GM12878 (cell line): ENCODE data around the gene ATP6V0A4. TPM values are rescaled to one million over a fixed set of nuclear protein-coding genes. Genes with fewer than 3 reads are reported as not detected.

Experiments used
- ATAC-seq: fragments of 200-7000 bp; cut with Tn5 transposase; 3 replicates; pipeline ENCODE4 v1.9.1; 2020; ENCODE audit warnings: mild to moderate bottlenecking, moderate library complexity
- BruUV-seq: library from RNA; stranded (reverse); fragments of 400-500 nt; replicated peaks from 2 replicates; lab custom pipeline; 2021; lab: Mats Ljungman, UMichigan
- CTCF ChIA-PET: fragments of 300-600 bp; sonication (Branson Sonifier 250); formaldehyde crosslinking; extraction: SDS; loops from one replicate; lab custom pipeline; 2021; ENCODE audit warnings: inconsistent platforms; lab: Yijun Ruan, JAX
- POLR2A ChIA-PET: fragments of 350-600 bp; formaldehyde crosslinking; extraction: SDS; loops from one replicate; lab custom pipeline; 2021; ENCODE audit warnings: inconsistent platforms; lab: Charles Lee
- RAD21 ChIA-PET: fragments of 300-600 bp; sonication (Branson Sonifier 250); formaldehyde crosslinking; loops from one replicate; lab custom pipeline; 2023; ENCODE audit warnings: antibody characterized with exemption; ENCODE audit not compliant: unreplicated experiment; lab: Charles Lee
- SMC1A ChIA-PET: fragments of 300-600 bp; sonication (Branson Sonifier 250); formaldehyde crosslinking; loops from one replicate; lab custom pipeline; 2023; ENCODE audit not compliant: unreplicated experiment, uncharacterized antibody; lab: Charles Lee
- DNase-seq: peaks from one replicate; pipeline ENCODE4 v3.0.0-alpha.2; 2011; ENCODE audit warnings: low read depth, low spot score
- FAIRE-seq: peaks from 3 replicates; lab custom pipeline; 2011; peaks lifted over from hg19 to GRCh38; lab: Jason Lieb, UNC
- H2AFZ ChIP-seq: 2 replicates; pipeline ENCODE4 v1.6.0; 2011; ENCODE audit warnings: low read depth, low read length, control low read depth; ENCODE audit not compliant: control insufficient read depth
- H3K27ac ChIP-seq: 2 replicates; pipeline ENCODE4 v1.5.1; 2011; ENCODE audit warnings: control low read depth; ENCODE audit not compliant: control insufficient read depth, insufficient read depth
- H3K27me3 ChIP-seq, 2 experiments: replicated peaks in 1 of 2; 2 replicates each; pipeline versions ENCODE4 v1.6.0 to v1.6.1; 2011; ENCODE audit warnings: low read length in 1 of 2; ENCODE audit not compliant: control insufficient read depth in 2 of 2, insufficient read depth in 2 of 2
- H3K36me3 ChIP-seq, 2 experiments: 2 replicates each; pipeline ENCODE4 v1.5.1; 2011; ENCODE audit warnings: low read length in 1 of 2; ENCODE audit not compliant: control insufficient read depth in 2 of 2, insufficient read depth in 2 of 2
- H3K4me1 ChIP-seq: 2 replicates; pipeline ENCODE4 v1.6.1; 2011; ENCODE audit warnings: mild to moderate bottlenecking, low read length, moderate library complexity, mixed read lengths; ENCODE audit not compliant: control insufficient read depth, insufficient read depth
- H3K4me2 ChIP-seq: 2 replicates; pipeline ENCODE4 v1.6.0; 2011; ENCODE audit warnings: control low read depth; ENCODE audit not compliant: control insufficient read depth, insufficient read depth
- H3K4me3 ChIP-seq: fragments of 200-600 bp; sonication (generic); 2 replicates; pipeline ENCODE4 v1.5.1; 2016
- H3K79me2 ChIP-seq: 2 replicates; pipeline ENCODE4 v1.6.0; 2011; ENCODE audit warnings: low read length; ENCODE audit not compliant: control insufficient read depth, insufficient read depth
- H3K9ac ChIP-seq: 2 replicates; pipeline ENCODE4 v1.8.0; 2011; ENCODE audit warnings: low read length, control low read depth, mixed read lengths; ENCODE audit not compliant: control insufficient read depth, insufficient read depth
- H3K9me3 ChIP-seq: replicated peaks from 3 replicates; pipeline ENCODE4 v1.5.1; 2011; ENCODE audit warnings: mild to moderate bottlenecking, low read length; ENCODE audit not compliant: control insufficient read depth, insufficient read depth
- H4K20me1 ChIP-seq: 2 replicates; pipeline ENCODE4 v1.6.0; 2011; ENCODE audit not compliant: control insufficient read depth, insufficient read depth
- CUX1 ChIP-seq: IDR thresholded peaks from 2 replicates; pipeline ENCODE4 v1.6.1; 2012; ENCODE audit warnings: improper control_type of control experiment, low read depth, low read length; ENCODE audit not compliant: insufficient replicate concordance
- JUND ChIP-seq: IDR thresholded peaks from 2 replicates; pipeline ENCODE4 v1.6.1; 2012; ENCODE audit warnings: low read depth, mild to moderate bottlenecking, low read length, improper control_type of control experiment, moderate library complexity
- POLR2AphosphoS5 ChIP-seq: IDR thresholded peaks from 2 replicates; pipeline ENCODE4 v1.6.1; 2011; ENCODE audit warnings: mild to moderate bottlenecking, low read length, inconsistent platforms
- RCOR1 ChIP-seq: conservative IDR thresholded peaks from 2 replicates; pipeline ENCODE4 v1.6.1; 2012; ENCODE audit warnings: low read depth, low read length, improper control_type of control experiment
- WGBS: methylation state at CpG from one replicate; pipeline ENCODE4 v1.1.6; 2016; ENCODE audit warnings: low lambda C conversion rate; ENCODE audit not compliant: insufficient replicate concordance, insufficient coverage; ENCODE audit errors: missing lambda C conversion rate; 5-methylcytosine and 5-hydroxymethylcytosine counted together
- in situ Hi-C: fragments of 300-500 bp; cut with MboI; formaldehyde crosslinking; loops from 9 replicates; pipeline ENCODE4 v1.14.3; 2018; ENCODE audit warnings: mixed read lengths
- intact Hi-C: fragments of 100-400 bp; cut with micrococcal nuclease; formaldehyde crosslinking; loops from one replicate; pipeline ENCODE4 v1.14.2; 2022; ENCODE audit not compliant: unreplicated experiment
- polyA plus RNA-seq, 11 experiments: library from polyadenylated mRNA; depleted of rRNA in 4 of 11; unstranded in 6 of 11; stranded (reverse) in 5 of 11; fragments of >200 nt; fragmentation: Nextera tagmentation in 4 of 11; fragmentation: Illumina TruSeq in 1 of 11; extraction: Ambion mirVana in 4 of 11; extraction: Trizol in 1 of 11; gene quantifications; 1 replicate in 1 of 11; 2 replicates in 10 of 11; pipeline versions ENCODE4 v1.2.1 to v1.2.3, GENCODE V29; 2011 to 2016; ENCODE audit warnings: inconsistent platforms in 2 of 11, missing spikeins in 2 of 11, low read depth in 1 of 11
- total RNA-seq, 4 experiments: library from RNA; depleted of rRNA in 3 of 4; stranded (reverse); fragments of >200 nt in 3 of 4; fragmentation: Illumina TruSeq in 1 of 4; extraction: Trizol in 1 of 4; gene quantifications; 2 replicates each; pipeline versions ENCODE4 v1.2.1 to v1.2.3, GENCODE V29; 2013 to 2021

Gene ATP6V0A4
- total and polyA plus RNA-seq, 10 of the 15 experiments (the other 5 are each of a cell fraction or from before 2014, with no cell fraction given), result not detected

GRCh38 chr7:138727336-138728099 lies 70.5 kb downstream of the ATP6V0A4 start:
- Histone ChIP-seq H4K20me1 (no peaks in the 10 kb centered on the region), H2AFZ (no peak overlapping the region), H3K9me3 (no peaks in the 10 kb centered on the region), H3K4me3 (no peak overlapping the region), H3K9ac (no peak overlapping the region), H3K79me2 (no peaks in the 10 kb centered on the region), H3K27ac (no peak overlapping the region), H3K27me3 (no peaks in the 10 kb centered on the region; a peak in 1 of 4 replicates), H3K36me3 (no peaks in the 10 kb centered on the region), H3K4me1 (no peaks in the 10 kb centered on the region), H3K4me2 (no peak overlapping the region)
- 52% methylated on average over 10 of the region's 10 CpGs for WGBS
- no peak for ATAC-seq
- intact Hi-C loops (no loop called here), in situ Hi-C loops (loop anchor here (25.0 kb wide), 1 partner anchor 1115 kb away; no protein-coding TSS in a partner anchor)
- no peak for DNase-seq
- RAD21 ChIA-PET, result no interaction called here
- CTCF ChIA-PET, result no interaction called here
- no peak for TF ChIP-seq POLR2AphosphoS5
- TF ChIP-seq RCOR1, result no peak
- TF ChIP-seq CUX1, result no peak
- no peak for TF ChIP-seq JUND
- no peak for FAIRE-seq
- no TSS peak for BruUV-seq
- POLR2A ChIA-PET, result no interaction called here
- SMC1A ChIA-PET, result interaction anchor here (0.7 kb wide), 1 partner anchor 623 kb away, joined by 3 read pairs; no protein-coding TSS in a partner anchor
